ENCODE measurements around the gene PRKD2. TPM values are rescaled to one million over a fixed set of nuclear protein-coding genes. Genes with fewer than 3 reads are reported as not detected.
A peak's percentile ranks its signal among the peaks of the same experiment; 100 is the strongest.

Gene PRKD2
- total RNA-seq, 2 experiments from 2014 or later, result 62.2 to 62.3 TPM

GRCh38 chr19:46720503-46721239 is 3.8 kb upstream of the PRKD2 start:
- CTCF ChIA-PET, result no interaction called here
- no peak overlapping the region for H3K4me3 Mint-ChIP-seq
- H3K27ac Mint-ChIP-seq, result no peak overlapping the region
- H3K4me1 Mint-ChIP-seq (ENCODE audit: low read depth), result peaks cover 25% of the 10 kb centered on the region
- no peak for DNase-seq
- H3K9me3 Mint-ChIP-seq, result no peaks in the 10 kb centered on the region
- peaks cover 17% of the 10 kb centered on the region for H3K36me3 Mint-ChIP-seq (ENCODE audit: low read depth)
- intact Hi-C loops (cut with micrococcal nuclease), result no loop called here
- H3K27me3 Mint-ChIP-seq (ENCODE audit: low read depth), result no peaks in the 10 kb centered on the region

GRCh38 chr19:46719629-46720502 is 3.0 kb upstream of the PRKD2 start:
- CTCF ChIA-PET, result no interaction called here
- H3K4me3 Mint-ChIP-seq, result no peak overlapping the region
- intact Hi-C loops (cut with micrococcal nuclease), result loop anchor here (5.0 to 10.0 kb wide), 2 partner anchors 505 to 537 kb away; partner anchors contain the start of gene CCDC9
- H3K4me1 Mint-ChIP-seq (ENCODE audit: low read depth), result peaks cover 30% of the 10 kb centered on the region
- H3K36me3 Mint-ChIP-seq (ENCODE audit: low read depth), result peaks cover 16% of the 10 kb centered on the region
- no peaks in the 10 kb centered on the region for H3K9me3 Mint-ChIP-seq
- H3K27me3 Mint-ChIP-seq (ENCODE audit: low read depth), result no peaks in the 10 kb centered on the region
- H3K27ac Mint-ChIP-seq, result no peak overlapping the region
- DNase-seq, result no peak

GRCh38 chr19:46718934-46719622 is 2.2 kb upstream of the PRKD2 start:
- H3K9me3 Mint-ChIP-seq, result no peaks in the 10 kb centered on the region
- H3K4me1 Mint-ChIP-seq (ENCODE audit: low read depth), result peaks cover 33% of the 10 kb centered on the region
- no peak overlapping the region for H3K4me3 Mint-ChIP-seq
- intact Hi-C loops (cut with micrococcal nuclease), result loop anchor here (5.0 to 10.0 kb wide), 2 partner anchors 506 to 538 kb away; partner anchors contain the start of gene CCDC9
- peak overlapping the region; percentile 87 for H3K27ac Mint-ChIP-seq
- no peak for DNase-seq
- H3K36me3 Mint-ChIP-seq (ENCODE audit: low read depth), result peaks cover 11% of the 10 kb centered on the region
- CTCF ChIA-PET, result no interaction called here
- no peaks in the 10 kb centered on the region for H3K27me3 Mint-ChIP-seq (ENCODE audit: low read depth)

GRCh38 chr19:46718157-46718933 is 1.4 kb upstream of the PRKD2 start:
- H3K36me3 Mint-ChIP-seq (ENCODE audit: low read depth), result peaks cover 11% of the 10 kb centered on the region
- intact Hi-C loops (cut with micrococcal nuclease), result loop anchor here (5.0 to 10.0 kb wide), 2 partner anchors 506 to 539 kb away; partner anchors contain the start of gene CCDC9
- peak overlapping the region; percentile 87 for H3K27ac Mint-ChIP-seq
- H3K4me1 Mint-ChIP-seq (ENCODE audit: low read depth), result peaks cover 38% of the 10 kb centered on the region
- no peaks in the 10 kb centered on the region for H3K27me3 Mint-ChIP-seq (ENCODE audit: low read depth)
- CTCF ChIA-PET, result interaction anchor here (0.6 to 1.0 kb wide), 3 partner anchors 10 to 190 kb away, joined by 3 to 6 read pairs (median 6); no protein-coding TSS in a partner anchor
- H3K4me3 Mint-ChIP-seq, result peak overlapping the region; percentile 96
- peak; percentile 74 for DNase-seq
- H3K9me3 Mint-ChIP-seq, result no peaks in the 10 kb centered on the region

- Mint-ChIP-seq H3K9me3 (no peaks in the 10 kb centered on the region), H3K36me3 (ENCODE audit: low read depth) (peaks cover 11% of the 10 kb centered on the region), H3K4me3 (peak overlapping the region; percentile 96), H3K27ac (peak overlapping the region; percentile 87), H3K27me3 (ENCODE audit: low read depth) (no peaks in the 10 kb centered on the region), H3K4me1 (ENCODE audit: low read depth) (peaks cover 41% of the 10 kb centered on the region)
- intact Hi-C loops (cut with micrococcal nuclease), result loop anchor here (1.0 to 10.0 kb wide), 6 partner anchors 13 to 540 kb away; partner anchors contain the start of genes CCDC9, DACT3 and PPP5C
- CTCF ChIA-PET, result interaction anchor here (1.0 kb wide), 2 partner anchors 11 to 16 kb away, joined by 6 read pairs; no protein-coding TSS in a partner anchor
- DNase-seq, result peak; percentile 31
Observed at GRCh38 chr19:46717716-46718143, 816 bp upstream of the PRKD2 start.

- peak overlapping the region; percentile 96 for H3K4me3 Mint-ChIP-seq
- no peaks in the 10 kb centered on the region for H3K27me3 Mint-ChIP-seq (ENCODE audit: low read depth)
- intact Hi-C loops (cut with micrococcal nuclease), result loop anchor here (1.0 to 10.0 kb wide), 6 partner anchors 12 to 541 kb away; partner anchors contain the start of genes CCDC9, DACT3 and PPP5C
- peaks cover 9% of the 10 kb centered on the region for H3K36me3 Mint-ChIP-seq (ENCODE audit: low read depth)
- CTCF ChIA-PET, result no interaction called here
- peak; percentile 14 for DNase-seq
- H3K9me3 Mint-ChIP-seq, result no peaks in the 10 kb centered on the region
- peaks cover 46% of the 10 kb centered on the region for H3K4me1 Mint-ChIP-seq (ENCODE audit: low read depth)
- peak overlapping the region; percentile 94 for H3K27ac Mint-ChIP-seq
Observed at GRCh38 chr19:46716672-46717033, 261 bp downstream of the PRKD2 start.

- CTCF ChIA-PET, result interaction anchor here (0.6 to 4.5 kb wide), 4 partner anchors 12 to 50 kb away, joined by 3 to 36 read pairs (median 16); no protein-coding TSS in a partner anchor
- peak; percentile 38 for DNase-seq
- intact Hi-C loops (cut with micrococcal nuclease), result loop anchor here (2.0 to 10.0 kb wide), 3 partner anchors 369 to 541 kb away; partner anchors contain the start of genes CCDC9 and PPP5C
- Mint-ChIP-seq H3K4me1 (ENCODE audit: low read depth) (peaks cover 46% of the 10 kb centered on the region), H3K9me3 (no peaks in the 10 kb centered on the region), H3K27me3 (ENCODE audit: low read depth) (no peaks in the 10 kb centered on the region), H3K4me3 (peak overlapping the region; percentile 96), H3K27ac (peak overlapping the region; percentile 94), H3K36me3 (ENCODE audit: low read depth) (peaks cover 6% of the 10 kb centered on the region)
Observed at GRCh38 chr19:46715975-46716671, 791 bp downstream of the PRKD2 start.

GRCh38 chr19:46715620-46715974 is 1.3 kb downstream of the PRKD2 start:
- peak overlapping the region; percentile 94 for H3K27ac Mint-ChIP-seq
- no peaks in the 10 kb centered on the region for H3K9me3 Mint-ChIP-seq
- H3K36me3 Mint-ChIP-seq (ENCODE audit: low read depth), result peaks cover 7% of the 10 kb centered on the region
- CTCF ChIA-PET, result interaction anchor here (0.6 to 4.5 kb wide), 3 partner anchors 11 to 50 kb away, joined by 3 to 36 read pairs (median 30); no protein-coding TSS in a partner anchor
- intact Hi-C loops (cut with micrococcal nuclease), result loop anchor here (5.0 to 10.0 kb wide), 2 partner anchors 509 to 542 kb away; partner anchors contain the start of gene CCDC9
- DNase-seq, result peak; percentile 19
- H3K27me3 Mint-ChIP-seq (ENCODE audit: low read depth), result no peaks in the 10 kb centered on the region
- peaks cover 43% of the 10 kb centered on the region for H3K4me1 Mint-ChIP-seq (ENCODE audit: low read depth)
- H3K4me3 Mint-ChIP-seq, result peak overlapping the region; percentile 96

- Mint-ChIP-seq H3K36me3 (ENCODE audit: low read depth) (peaks cover 13% of the 10 kb centered on the region), H3K9me3 (no peaks in the 10 kb centered on the region), H3K4me1 (ENCODE audit: low read depth) (peaks cover 42% of the 10 kb centered on the region), H3K4me3 (peak overlapping the region; percentile 96), H3K27ac (peak overlapping the region; percentile 94), H3K27me3 (ENCODE audit: low read depth) (no peaks in the 10 kb centered on the region)
- intact Hi-C loops (cut with micrococcal nuclease), result loop anchor here (1.0 to 10.0 kb wide), 3 partner anchors 100 to 543 kb away; partner anchors contain the start of gene CCDC9
- CTCF ChIA-PET, result interaction anchor here (0.6 to 4.5 kb wide), 6 partner anchors 10 to 409 kb away, joined by 3 to 36 read pairs (median 4); no protein-coding TSS in a partner anchor
- peak; percentile 76 for DNase-seq
Observed at GRCh38 chr19:46714444-46715106, 2.3 kb downstream of the PRKD2 start.

GRCh38 chr19:46713781-46714443 is 3.0 kb downstream of the PRKD2 start:
- CTCF ChIA-PET, result interaction anchor here (0.6 to 4.5 kb wide), 9 partner anchors 9 to 502 kb away, joined by 3 to 36 read pairs (median 4); no protein-coding TSS in a partner anchor
- Mint-ChIP-seq H3K4me3 (peak overlapping the region; percentile 96), H3K4me1 (ENCODE audit: low read depth) (peaks cover 35% of the 10 kb centered on the region), H3K9me3 (no peaks in the 10 kb centered on the region), H3K27me3 (ENCODE audit: low read depth) (no peaks in the 10 kb centered on the region), H3K27ac (peak overlapping the region; percentile 94), H3K36me3 (ENCODE audit: low read depth) (peaks cover 11% of the 10 kb centered on the region)
- intact Hi-C loops (cut with micrococcal nuclease), result loop anchor here (1.0 to 10.0 kb wide), 2 partner anchors 100 to 511 kb away; no protein-coding TSS in a partner anchor
- DNase-seq, result peak; percentile 85

All from activated naive CD4-positive, alpha-beta T cell treated with anti-CD3 and anti-CD28 coated beads for 36 hours (primary cell).